ENCODE results near the gene PRUNE1.

PRUNE1 gene

DNA sequence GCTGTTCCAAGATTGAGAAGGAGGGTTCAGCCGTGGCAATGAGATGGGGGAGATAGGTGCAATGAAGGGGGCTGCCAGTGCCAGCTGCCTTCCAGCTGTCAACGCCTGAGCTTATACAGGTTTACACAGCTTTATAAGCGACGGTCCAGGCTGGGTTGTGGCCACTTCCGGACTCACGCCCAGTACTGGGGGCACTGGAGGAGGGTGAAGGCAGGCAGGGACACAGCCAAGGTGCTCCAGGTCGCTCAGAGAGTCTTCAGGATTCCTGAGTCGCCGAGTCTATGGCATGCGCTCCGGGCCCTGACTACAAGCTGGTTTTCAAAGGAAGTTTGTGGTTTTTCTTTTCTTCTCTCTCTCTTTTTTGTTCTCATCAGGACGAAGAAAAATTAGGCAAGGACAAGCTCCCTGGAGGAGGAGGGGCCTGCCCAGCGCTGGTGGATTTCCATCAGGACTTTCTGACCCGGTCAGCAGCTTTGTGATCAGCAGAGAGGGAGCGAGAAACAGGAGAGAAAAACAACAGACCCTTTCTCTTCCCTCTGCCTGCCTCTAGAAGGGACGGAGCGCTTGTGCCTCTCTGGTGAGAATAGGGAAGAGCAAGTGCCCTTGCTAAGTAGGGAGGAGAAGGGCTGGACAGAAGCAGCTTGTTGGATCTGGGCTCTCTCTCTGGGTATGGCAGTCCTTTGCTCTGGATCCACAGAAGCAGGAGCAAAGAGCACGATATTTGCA, 1.8 kb upstream of the PRUNE1 start, which contains the start of gene MINDY1:
TSS of gene MINDY1 (minus strand) at position 576 of the 726 bp plus-strand sequence. CDS start 4,285 bp downstream, outside the sequence.
- DNase-seq (ENCODE audit: low spot score): peak; percentile 91

GRCh38 chr1:151007853-151008243, 401 bp upstream of the PRUNE1 start:
- no peak for DNase-seq (ENCODE audit: low spot score)

- peak; percentile 33 for DNase-seq (ENCODE audit: low spot score)
These were observed 948 bp downstream of the PRUNE1 start for GRCh38 chr1:151009206-151009587.

- no peak for DNase-seq (ENCODE audit: low spot score)
These were observed 1.6 kb downstream of the PRUNE1 start for GRCh38 chr1:151009674-151010345.

DNA sequence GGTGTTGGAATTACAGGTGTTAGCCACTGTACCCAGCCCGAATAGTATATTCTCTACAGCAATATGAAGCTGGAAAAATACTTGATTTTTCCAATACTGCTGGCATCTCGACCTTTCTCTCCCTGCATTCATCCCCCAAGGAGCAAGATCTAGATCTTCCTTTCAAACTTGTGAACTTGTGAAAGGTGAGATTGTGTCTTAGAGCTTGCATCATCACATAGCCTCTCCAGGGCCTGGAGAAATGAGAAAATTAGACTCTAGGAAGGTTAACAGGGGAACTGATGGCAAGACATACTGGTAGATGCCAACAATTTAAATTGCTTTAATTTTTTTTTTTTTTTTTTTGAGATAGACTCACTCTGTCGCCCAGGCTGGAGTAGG, 2.1 kb downstream of the PRUNE1 start:
- no peak for DNase-seq (ENCODE audit: low spot score)

DNA sequence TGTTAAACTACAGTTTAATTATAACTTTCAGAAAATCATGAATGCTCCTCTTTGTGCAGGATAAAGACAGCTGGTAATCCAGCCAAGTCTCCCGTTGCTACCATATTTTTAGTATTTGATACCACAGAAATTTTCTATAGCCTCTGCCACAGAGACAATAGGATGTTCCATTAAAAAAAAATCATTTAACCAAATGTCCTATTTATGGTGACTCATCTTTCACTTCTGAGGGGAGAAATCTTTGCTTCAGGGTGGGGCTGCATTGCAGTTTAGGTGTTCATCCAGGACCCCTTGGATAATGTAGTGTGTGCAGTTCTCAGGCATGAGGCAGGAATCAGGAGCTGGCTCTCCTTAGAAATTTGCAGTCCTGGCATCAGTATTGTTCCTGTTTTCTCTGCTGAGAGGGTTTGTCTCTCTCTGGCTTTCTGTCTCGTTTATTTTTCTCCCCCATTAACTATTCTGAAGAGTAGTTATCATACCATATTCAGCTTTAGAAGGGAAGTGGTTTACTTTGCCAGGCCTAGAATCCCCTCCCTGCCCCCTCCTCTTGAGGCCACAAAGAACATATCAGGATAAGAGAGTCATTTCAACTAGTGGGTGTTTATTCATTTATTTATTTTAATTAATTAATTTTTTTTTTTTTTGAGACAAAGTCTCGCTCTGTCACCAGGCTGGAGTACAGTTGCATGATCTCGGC, 3.1 kb downstream of the PRUNE1 start:
- no peak for DNase-seq (ENCODE audit: low spot score)

DNA sequence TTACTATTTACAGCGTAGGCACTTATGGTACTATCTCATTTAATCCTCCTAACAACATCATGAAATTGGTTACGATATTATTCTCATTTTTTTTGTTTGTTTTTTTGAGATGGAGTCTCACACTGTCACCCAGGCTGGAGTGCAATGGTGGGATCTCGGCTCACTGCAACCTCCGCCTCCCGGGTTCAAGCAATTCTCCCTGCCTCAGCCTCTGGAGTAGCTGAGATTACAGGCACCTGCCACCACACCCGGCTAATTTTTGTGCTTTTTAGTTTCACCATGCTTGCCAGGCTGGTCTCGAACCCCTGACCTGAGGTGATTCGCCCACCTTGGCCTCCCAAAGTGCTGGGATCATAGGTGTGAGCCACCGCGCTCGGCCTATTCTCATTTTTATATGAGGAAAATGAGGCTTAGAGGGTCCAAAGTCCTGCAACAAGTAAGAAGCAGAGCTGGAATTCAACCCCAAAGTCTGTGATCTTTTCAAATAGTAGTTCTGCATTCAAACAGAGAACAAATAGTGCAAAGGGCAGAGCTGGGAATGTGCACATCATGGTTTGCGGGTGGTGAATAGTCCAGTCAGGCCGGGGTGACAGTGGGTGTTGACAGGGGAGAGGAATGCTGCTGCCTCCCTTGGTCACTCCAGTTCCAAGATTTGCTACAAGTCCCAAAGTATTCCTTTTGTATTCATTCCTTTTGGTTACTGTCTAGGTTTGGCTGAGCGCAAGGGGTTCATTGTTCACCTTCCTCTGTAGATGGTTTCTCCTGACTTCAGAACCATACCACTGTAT, 4.6 kb downstream of the PRUNE1 start:
- DNase-seq (ENCODE audit: low spot score): no peak

DNA sequence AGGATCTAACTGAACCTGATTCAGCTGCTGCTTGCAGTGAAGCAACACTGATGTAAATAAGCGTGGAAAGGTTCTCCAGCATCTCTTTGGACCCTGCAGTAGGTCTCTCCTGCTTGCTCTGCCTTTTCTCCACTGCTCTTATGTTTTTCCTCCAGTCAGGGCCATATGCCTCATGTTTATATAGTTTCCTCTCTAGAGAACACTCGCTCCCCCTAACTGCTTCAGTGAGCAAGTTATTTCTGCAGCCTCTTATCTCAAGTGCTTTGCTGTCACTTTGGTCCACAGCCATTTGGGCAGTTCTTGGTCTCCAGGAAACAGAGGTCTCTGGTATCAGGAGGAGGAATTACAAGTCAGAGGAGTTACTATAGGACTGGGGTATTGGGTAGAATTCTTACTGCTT, 5.3 kb downstream of the PRUNE1 start:
- DNase-seq (ENCODE audit: low spot score): no peak

GRCh38 chr1:151024540-151025146, 16.4 kb downstream of the PRUNE1 start:
- peak; percentile 81 for DNase-seq (ENCODE audit: low spot score)

- DNase-seq (ENCODE audit: low spot score): no peak
These were observed 18.2 kb downstream of the PRUNE1 start for GRCh38 chr1:151026460-151026859.

DNA sequence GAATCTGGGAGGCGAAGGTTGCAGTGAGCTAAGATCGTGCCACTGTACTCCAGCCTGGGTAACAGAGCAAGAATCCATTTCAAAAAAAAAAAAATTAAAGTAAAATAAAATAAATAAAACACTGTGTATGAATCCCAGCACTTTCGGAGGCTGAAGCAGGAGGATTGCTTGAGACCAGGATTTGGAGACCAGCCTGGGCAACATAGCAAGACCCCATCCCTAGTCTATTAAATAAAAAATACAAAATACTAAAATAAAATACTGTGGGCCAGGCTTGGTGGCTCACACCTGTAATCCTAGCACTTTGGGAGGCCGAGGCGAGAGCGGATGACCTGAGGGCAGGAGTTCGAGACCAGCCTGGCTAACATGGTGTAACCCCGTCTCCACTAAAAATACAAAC, 23.9 kb downstream of the PRUNE1 start:
- DNase-seq (ENCODE audit: low spot score): no peak

DNA sequence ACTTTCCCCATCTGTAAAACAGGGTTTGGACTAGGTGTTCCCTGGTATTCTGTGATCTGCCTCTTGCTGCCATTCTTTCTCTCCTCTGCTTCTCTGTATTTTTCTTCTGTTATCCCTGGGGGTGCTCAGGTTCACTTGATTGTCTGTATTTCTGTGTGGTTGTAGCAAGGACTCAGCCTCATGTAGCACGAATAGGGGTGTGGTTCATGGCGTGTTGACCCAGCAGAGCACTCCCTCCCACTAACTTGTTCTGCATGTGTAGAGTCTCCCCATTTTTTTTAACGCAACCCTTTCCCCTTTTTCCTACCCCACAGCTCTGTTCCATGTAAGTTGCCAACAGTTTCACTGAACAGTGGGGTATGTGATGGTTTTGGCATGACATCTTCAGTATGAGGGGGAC, 26.9 kb downstream of the PRUNE1 start:
- no peak for DNase-seq (ENCODE audit: low spot score)

GRCh38 chr1:151036356-151036755, 28.1 kb downstream of the PRUNE1 start, which contains the start of gene BNIPL:
BNIPL (plus strand) TSS chr1:151036586; CDS start chr1:151036726, 140 bp downstream.
- DNase-seq (ENCODE audit: low spot score): no peak

DNA sequence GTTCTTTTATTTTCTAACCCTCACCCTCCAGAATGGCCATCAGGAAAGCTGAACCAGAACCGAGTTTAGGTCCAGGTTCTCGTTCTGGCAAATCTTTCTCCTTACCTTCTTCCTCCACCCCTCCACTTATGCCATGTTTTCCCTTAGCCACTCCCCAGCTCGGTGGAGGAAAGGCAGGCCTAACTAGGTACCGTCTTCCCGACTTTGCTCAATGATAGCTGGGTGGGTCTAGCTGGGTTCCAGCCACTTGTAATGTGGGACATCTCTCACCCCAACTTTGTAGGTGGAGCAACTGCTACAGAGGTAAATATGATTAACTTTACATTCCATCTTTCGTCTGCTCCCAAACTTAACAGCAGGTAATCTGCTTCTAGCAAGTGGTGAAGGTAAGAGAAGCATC, 28.8 kb downstream of the PRUNE1 start:
- DNase-seq (ENCODE audit: low spot score): no peak

- no peak for DNase-seq (ENCODE audit: low spot score)
These were observed 31.3 kb downstream of the PRUNE1 start for GRCh38 chr1:151039521-151039920.

DNA sequence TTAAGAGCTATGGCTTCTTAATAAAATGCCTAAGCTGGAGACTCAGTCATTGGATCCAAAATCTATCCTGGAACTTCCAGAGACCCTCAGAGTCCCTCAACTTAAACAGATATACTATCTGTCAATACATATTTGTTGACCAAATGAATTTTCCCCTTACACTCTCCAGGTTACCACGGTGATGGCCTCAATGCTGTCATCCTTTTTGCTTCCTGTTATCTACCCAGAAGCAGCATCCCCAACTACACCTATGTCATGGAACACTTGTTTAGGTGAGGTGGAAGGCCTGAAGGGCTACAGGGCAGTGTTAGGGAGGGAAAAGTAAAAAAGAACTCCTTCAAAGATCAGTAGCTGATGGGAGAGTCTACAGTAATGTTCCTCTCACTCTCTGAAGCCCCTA, 34.9 kb downstream of the PRUNE1 start:
- no peak for DNase-seq (ENCODE audit: low spot score)

GRCh38 chr1:151047591-151047924, 39.3 kb downstream of the PRUNE1 start, which contains the start of gene C1orf56:
C1orf56 (plus strand) TSS chr1:151047751; CDS start chr1:151047848, 97 bp downstream.
- peak; percentile 93 for DNase-seq (ENCODE audit: low spot score)

DNA sequence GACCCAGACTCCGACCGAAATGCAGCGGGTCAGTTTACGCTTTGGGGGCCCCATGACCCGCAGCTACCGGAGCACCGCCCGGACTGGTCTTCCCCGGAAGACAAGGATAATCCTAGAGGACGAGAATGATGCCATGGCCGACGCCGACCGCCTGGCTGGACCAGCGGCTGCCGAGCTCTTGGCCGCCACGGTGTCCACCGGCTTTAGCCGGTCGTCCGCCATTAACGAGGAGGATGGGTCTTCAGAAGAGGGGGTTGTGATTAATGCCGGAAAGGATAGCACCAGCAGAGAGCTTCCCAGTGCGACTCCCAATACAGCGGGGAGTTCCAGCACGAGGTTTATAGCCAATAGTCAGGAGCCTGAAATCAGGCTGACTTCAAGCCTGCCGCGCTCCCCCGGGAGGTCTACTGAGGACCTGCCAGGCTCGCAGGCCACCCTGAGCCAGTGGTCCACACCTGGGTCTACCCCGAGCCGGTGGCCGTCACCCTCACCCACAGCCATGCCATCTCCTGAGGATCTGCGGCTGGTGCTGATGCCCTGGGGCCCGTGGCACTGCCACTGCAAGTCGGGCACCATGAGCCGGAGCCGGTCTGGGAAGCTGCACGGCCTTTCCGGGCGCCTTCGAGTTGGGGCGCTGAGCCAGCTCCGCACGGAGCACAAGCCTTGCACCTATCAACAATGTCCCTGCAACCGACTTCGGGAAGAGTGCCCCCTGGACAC, 39.8 kb downstream of the PRUNE1 start:
- peak; percentile 73 for DNase-seq (ENCODE audit: low spot score)

DNA sequence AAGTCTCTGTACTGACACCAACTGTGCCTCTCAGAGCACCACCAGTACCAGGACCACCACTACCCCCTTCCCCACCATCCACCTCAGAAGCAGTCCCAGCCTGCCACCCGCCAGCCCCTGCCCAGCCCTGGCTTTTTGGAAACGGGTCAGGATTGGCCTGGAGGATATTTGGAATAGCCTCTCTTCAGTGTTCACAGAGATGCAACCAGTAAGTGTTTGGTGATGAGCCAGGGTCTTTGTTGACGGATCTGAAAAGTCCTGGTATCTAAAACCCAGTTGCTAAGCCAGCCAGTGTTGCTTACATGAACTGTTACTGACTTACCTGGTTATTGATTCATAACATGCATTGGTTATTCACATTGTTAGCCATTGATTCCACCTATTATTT, 40.4 kb downstream of the PRUNE1 start:
- DNase-seq (ENCODE audit: low spot score): no peak

DNA sequence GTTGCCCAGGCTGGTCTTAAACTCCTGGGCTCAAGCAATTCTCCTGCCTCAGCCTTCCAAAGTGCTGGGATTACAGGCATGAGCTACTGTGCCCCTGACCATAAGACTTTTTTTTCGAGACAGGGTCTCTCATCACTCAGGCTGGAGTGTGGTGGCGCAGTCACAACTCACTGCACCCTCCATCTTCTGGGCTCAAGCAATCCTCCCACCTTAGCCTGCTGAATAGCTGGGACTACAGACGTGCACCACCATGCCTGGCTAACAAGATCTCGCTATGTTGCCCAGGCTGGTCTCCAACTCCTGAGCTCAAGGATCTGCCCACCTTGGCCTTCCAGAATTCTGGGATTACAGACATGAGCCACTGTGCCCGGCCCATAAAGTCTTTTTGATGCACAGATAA, 41.2 kb downstream of the PRUNE1 start:
- DNase-seq (ENCODE audit: low spot score): no peak

GRCh38 chr1:151050051-151050688, 41.9 kb downstream of the PRUNE1 start:
- DNase-seq (ENCODE audit: low spot score): no peak
